Measurements from ENCODE around the gene SLC5A6.

Gene SLC5A6

GRCh38 chr2:27211943-27212625, at the start of gene SLC5A6, which contains the start of gene ATRAID:
SLC5A6 (minus strand) TSS chr2:27212268; CDS start chr2:27207650, 4,618 bp downstream.
ATRAID (plus strand) TSS chr2:27212041; CDS start chr2:27212369, 328 bp downstream.
- DNase-seq, result peak; percentile 71

DNA sequence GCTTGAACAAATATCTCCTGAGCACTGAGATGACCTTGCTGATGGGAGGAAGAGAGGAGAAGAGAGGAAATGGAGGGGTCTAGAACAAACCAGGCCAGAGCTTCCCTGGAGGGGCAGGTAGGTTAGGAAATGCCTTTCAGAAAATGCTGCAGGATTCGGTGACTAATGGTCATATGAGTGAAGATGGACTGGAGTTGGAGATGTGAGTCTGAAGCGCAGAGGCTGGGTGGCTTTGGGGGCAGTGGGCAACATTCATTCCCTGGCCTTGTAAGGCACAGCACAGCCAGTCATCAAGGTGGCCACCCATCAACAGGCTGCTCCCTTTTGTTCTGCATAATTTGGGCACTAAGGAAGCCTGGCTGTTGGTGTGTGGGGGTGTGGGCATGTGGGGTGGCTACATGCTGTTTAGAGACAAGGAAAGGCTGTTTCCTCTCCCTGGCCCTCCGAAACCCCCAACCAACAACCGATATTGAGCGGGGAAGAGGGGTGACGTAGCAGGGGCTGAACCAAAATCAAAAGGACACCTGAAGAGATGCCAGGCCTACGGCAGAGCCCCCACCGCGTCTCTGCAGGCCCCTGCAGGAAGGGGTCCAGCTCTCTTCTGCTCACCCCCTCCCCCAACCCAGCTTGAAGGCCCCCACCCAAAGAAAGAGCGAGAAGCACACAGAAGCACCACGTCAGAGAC, 49.3 kb upstream of the SLC5A6 start:
- no peak for DNase-seq

DNA sequence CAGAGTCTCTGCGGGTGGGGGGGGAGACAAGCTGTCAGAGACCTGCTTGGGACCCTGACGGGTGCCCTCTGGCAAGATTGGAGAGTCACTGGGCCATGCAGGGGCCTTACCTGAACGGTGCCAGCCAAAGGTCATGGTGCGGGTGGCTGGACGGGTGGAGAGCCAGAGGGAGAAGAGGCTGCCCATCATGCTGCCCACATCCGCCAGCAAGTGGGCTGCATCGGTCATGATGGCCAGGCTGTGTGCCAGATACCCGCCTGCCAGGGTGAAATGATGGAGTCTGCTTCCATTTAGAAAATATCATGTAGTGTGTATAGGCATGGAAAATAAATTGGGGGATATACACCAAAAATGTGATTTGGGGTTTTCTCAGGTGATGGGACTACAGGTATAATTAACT, 46.0 kb upstream of the SLC5A6 start:
- DNase-seq, result no peak

DNA sequence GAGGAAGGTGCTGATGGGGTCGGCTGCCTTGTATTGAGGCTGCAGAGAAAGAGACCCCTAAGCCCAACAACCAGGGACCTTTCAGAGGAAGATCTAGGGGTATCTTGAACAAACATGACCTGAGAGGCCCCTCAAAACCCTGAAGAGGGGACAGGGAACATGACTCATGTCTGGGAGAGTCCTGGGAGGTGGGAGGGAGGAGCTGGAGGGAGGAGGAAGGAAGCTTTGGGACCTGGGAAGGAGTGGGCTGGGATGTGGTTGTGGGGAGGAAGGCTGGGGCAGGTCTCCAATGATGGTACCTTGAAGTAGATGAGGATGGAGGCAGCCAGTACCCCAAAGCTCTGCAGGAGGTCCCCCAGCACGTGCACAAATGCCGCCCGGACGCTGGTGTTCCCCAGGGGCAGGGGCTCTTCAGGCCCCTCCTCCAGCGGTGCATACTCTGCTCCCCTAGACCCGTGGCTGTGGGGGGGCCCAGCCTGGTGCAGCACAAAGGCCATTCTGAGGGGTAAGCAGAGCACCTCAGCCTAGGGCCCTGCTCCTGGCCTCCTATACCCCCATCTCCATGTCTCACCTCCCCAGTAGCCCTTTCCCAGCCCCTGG, 44.9 kb upstream of the SLC5A6 start:
- no peak for DNase-seq

DNA sequence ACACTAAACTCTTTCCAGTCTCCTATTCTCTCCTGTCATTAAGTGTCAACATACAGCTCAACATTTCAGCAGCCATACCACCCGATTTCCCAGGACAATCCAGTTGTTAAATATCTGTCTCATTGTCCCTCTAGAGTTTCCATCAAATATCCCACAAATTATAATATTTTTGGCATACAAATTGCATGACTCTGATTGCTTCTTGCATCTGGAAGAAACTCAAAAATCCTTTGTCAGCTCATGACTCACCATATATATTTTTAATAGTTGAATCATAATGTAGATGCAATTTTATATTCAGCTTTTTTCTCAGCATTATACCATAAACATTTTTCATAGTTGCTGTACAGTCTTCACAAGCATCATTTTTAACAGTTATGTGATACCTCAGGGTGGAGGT, 43.6 kb upstream of the SLC5A6 start:
- no peak for DNase-seq

- no peak for DNase-seq
Observed at GRCh38 chr2:27255187-27255586, 43.1 kb upstream of the SLC5A6 start.

- DNase-seq, result no peak
Observed at GRCh38 chr2:27251766-27252165, 39.7 kb upstream of the SLC5A6 start.

- no peak for DNase-seq
Observed at GRCh38 chr2:27250652-27251379, 38.7 kb upstream of the SLC5A6 start.

GRCh38 chr2:27249891-27250651, 38.0 kb upstream of the SLC5A6 start:
- DNase-seq, result no peak

GRCh38 chr2:27249159-27249890, 37.3 kb upstream of the SLC5A6 start:
- no peak for DNase-seq

- no peak for DNase-seq
Observed at GRCh38 chr2:27247893-27248292, 35.8 kb upstream of the SLC5A6 start.

GRCh38 chr2:27245626-27246025, 33.6 kb upstream of the SLC5A6 start:
- no peak for DNase-seq

- DNase-seq, result no peak
Observed at GRCh38 chr2:27245116-27245515, 33.0 kb upstream of the SLC5A6 start.

GRCh38 chr2:27243391-27244130, 31.5 kb upstream of the SLC5A6 start:
- DNase-seq, result no peak

- DNase-seq, result no peak
Observed at GRCh38 chr2:27242614-27242951, 30.5 kb upstream of the SLC5A6 start.

DNA sequence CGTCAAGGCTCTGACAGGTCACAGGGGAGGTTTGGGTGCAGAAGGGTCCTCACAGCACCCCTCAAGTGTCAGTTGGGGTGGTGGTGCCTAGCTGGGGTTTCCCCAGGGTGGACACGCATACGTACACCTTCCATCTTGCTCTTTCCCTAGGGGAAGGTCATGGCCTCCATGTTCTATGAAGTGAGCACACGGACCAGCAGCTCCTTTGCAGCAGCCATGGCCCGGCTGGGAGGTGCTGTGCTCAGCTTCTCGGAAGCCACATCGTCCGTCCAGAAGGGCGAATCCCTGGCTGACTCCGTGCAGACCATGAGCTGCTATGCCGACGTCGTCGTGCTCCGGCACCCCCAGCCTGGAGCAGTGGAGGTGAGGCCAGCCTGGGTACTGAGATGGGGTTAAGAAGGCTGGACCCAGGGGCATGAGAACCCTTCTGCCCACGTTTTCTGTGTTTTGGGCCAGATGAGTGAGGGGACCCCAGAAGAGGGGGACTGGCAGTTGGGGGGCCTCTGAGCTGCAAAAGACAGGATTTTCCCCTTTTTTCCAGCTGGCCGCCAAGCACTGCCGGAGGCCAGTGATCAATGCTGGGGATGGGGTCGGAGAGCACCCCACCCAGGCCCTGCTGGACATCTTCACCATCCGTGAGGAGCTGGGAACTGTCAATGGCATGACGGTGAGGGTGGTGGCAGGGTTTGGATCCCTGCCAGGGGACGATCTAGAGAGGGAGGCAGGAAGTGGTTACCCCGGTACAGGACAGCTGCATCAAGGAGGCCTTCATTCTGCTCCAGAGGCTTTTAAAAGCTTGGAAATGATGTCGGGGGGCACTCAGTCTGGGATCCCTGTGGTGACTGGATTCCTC, 29.9 kb upstream of the SLC5A6 start:
- no peak for DNase-seq

DNA sequence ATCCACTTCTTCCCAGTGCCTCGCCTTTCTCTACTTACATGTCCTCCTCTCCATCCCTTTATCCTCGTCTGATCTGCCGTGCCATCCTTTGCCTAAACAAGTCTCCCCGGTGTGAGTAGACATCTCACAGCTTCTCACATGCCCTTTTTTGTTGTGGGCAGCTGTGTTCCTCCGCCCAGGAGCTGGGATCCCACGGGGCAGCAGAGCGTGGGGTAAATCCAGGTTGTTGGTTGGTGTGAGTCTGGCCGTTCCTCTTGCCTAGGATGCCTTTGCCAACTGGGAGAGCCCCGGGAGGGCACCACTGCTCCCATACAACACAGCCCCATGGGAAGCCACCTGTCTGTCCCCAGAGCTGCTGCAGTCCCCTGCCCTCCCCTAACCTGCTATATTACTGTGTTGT, 28.3 kb upstream of the SLC5A6 start:
- no peak for DNase-seq

GRCh38 chr2:27238976-27239375, 26.9 kb upstream of the SLC5A6 start:
- DNase-seq, result no peak

GRCh38 chr2:27237341-27237945, 25.4 kb upstream of the SLC5A6 start:
- no peak for DNase-seq

DNA sequence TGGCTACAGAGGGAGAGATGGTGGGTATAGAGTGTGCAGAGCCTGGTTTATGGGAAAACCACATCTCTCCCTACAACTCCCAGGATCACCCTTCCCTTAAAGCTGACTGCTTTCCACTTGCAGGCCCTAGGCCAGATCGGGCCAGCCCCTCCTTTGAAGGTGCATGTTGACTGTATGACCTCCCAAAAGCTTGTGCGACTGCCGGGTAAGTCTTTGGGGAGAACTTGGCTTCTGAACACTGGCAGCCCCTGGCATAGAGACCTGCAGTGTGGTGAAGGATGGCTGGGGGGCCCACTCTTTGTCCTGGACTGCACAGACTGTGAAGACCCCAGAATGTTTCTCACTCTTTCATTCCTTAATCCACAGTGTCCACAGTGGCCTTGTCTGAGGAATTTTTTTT, 24.6 kb upstream of the SLC5A6 start:
- no peak for DNase-seq
